ENCODE data around the gene KLHL22.
"Not testable (repeated sequence)": the region's sequence is repeated elsewhere in the genome, so short reads cannot be mapped to it uniquely, and the experiment has no call there.

Gene KLHL22

DNA sequence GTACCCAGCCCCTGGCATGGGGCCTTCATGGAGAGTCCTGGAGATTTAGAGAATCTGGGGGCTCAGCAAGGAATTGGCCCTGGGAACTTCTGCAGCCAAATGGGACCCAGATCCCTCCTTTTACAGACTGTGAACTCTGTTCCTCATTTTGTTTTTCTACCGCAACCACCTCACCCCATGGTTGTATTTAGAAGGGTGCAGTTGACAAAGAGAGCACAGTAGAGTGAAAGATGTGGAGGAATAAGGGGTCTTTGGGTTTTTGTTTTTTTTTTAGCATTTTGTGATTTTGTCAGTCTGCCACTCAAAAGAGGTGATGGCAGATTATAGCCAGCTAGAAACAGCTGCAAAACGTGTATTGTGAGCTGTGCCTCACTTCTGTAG lies 99.7 kb downstream of the KLHL22 start:
- DNase-seq = no peak

DNA sequence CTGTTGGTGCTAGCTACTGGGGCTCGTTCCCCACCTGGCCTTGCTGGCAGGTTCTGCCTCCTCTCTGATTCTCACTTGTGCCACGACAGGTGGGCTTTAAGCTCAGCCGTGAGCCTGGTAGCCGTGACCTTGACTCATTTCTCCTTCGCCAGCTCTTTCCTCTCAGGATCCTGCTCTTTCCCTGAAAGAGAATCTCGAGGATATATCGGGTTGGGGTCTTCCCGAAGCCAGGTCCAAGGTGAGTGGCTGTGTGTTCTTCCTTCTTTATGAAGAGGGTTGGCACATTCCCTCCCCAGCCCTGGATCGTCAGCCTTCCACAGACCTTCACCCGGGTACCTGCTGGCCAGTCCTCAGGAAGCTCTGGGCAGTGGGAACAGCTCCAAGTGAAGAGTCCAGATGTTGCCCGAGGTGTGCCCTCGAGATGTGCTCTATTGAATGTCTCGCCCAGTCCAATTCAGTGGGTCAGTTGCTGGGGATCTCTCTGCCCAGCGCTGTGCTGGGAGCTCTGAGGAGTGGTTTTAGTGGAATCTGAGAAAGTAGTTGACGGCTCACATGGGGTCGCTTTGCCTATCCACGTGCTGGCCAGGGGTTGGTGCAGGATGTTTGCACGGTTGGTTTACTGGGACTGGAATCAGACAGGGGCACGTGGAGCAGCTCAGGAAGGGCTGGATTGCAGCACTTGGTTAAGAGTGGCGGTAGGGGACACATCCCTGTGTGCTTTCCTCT lies 100.3 kb downstream of the KLHL22 start:
- DNase-seq = no peak

DNA sequence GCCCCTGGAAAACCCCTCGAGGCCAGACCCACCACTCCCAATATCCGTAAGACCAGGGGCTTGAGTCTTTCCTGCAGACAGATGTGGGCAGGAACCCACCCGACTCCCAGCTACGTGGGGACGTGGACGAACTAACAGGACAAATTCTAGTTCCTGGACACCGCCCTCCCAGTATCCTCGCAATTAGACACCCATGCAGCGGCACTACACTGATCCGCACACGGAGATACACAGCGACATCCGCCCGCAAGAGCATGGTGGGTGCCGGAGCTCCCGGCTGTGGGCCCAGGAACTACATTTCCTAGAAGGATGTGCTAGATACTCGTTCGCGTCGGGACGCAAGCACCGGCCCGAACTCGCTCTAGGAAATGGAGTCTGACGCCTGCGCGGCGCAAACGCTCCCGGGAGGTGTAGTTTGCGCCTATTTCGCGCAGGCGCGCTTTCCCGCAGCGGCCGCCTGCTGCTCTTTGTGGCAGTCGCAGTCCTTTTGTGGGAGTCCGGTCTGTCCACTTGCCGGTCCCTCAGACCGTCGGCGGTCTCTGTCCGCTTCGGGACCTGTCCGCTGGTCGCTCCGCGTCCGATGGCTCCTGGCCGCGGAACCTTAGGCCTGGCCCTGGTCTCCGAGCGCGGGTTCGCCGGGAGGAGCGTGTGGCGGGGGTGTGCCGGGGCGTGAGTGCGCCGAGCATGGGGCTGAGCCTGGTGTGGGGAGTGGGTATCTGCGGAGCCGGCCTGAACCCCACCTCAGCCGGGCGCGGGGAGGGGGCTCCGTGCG lies 101.7 kb downstream of the KLHL22 start, which contains the start of gene ZNF74:
TSS of gene ZNF74 (plus strand) at position 447 of the 772 bp plus-strand sequence. CDS start 478 bp downstream, outside the sequence.
- peak; percentile 86 for DNase-seq

DNA sequence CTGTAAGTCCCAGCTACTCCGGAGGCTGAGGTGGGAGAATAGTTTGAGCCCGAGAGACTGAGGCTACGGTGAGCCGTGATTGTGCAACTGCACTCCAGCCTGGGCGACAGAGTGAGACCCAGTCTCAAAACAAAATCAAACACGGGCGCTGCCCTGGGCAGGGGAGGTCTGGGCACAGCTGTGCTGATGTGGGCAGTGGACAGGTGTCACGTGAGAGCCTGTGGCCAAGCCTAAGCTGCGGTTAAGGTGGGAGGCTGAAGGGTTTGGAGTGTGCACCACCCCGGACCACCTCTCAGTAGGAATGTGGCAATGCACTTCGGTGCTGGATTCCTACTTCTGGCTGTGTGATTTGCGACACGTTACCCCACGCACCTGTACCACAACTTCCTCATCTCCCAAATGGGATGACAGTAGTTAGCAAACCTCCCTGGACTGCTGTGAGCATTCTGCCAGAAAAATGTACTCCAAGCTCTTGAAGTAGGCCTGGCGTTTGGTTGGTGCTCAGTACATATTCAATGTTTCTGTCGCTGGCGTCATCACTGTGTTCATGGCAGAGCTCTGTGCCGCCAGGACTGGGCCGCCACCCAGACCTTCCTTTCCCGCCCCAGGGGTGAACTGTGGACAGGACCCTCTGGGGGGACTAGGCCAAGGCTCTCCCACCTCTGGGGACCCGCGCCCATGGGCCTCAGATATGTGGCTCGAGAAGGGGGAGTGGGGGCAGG lies 102.5 kb downstream of the KLHL22 start:
- DNase-seq = no peak

DNA sequence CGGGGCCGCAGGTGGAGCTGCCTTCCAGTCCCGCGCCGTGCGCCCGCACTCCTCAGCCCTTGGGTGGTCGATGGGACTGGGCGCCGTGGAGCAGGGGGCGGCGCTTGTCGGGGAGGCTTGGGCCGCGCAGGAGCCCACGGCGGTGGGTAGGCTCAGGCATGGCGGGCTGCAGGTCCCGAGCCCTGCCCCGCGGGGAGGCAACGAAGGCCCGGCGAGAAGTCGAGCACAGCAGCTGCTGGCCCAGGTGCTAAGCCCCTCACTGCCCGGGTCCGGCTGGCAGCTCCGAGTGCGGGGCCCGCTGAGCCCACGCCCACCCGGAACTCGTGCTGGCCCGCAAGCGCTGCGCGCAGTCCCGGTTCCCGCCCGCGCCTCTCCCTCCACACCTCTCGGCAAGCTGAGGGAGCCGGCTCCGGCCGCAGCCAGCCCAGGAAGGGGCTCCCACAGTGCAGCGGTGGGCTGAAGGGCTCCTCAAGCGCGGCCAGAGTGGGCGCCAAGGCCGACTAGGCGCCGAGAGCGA lies 103.2 kb downstream of the KLHL22 start:
- DNase-seq = not testable (repeated sequence)
